IMR-90 (cell line): Measurements from ENCODE around the gene CTNNAL1. TPM values are rescaled to one million over a fixed set of nuclear protein-coding genes. Genes with fewer than 3 reads are reported as not detected.
A peak's percentile ranks its signal among the peaks of the same experiment; 100 is the strongest.

Experiments used
- ATAC-seq: fragments of 200-7000 bp; cut with Tn5 transposase; 2 replicates; pipeline ENCODE4 v1.9.1; 2020; ENCODE audit warnings: low read depth, mild to moderate bottlenecking, moderate library complexity
- BruUV-seq: library from RNA; stranded (reverse); fragments of 400-500 nt; replicated peaks from 2 replicates; lab custom pipeline; 2021; lab: Mats Ljungman, UMichigan
- CTCF ChIA-PET: fragments of 300-600 bp; formaldehyde crosslinking; extraction: SDS; loops from one replicate; lab custom pipeline; 2021; ENCODE audit warnings: antibody characterized with exemption; lab: Yijun Ruan, JAX
- POLR2A ChIA-PET: fragments of 300-600 bp; sonication (Branson Sonifier 250); formaldehyde crosslinking; loops from one replicate; lab custom pipeline; 2022; ENCODE audit warnings: antibody characterized with exemption; ENCODE audit not compliant: unreplicated experiment; lab: Charles Lee
- DNase-seq: peaks from one replicate; pipeline ENCODE4 v3.0.0; 2013
- H2AFZ ChIP-seq: replicated peaks from 2 replicates; pipeline ENCODE3; 2013; ENCODE audit warnings: low read length, mild to moderate bottlenecking; ENCODE audit not compliant: poor library complexity
- H2AK5ac ChIP-seq: 2 replicates; pipeline ENCODE4 v1.6.1; 2013; ENCODE audit warnings: low read depth, low read length, inconsistent platforms
- H2AK9ac ChIP-seq: replicated peaks from 2 replicates; pipeline ENCODE3; 2013; ENCODE audit warnings: mild to moderate bottlenecking, low read depth, low read length, moderate library complexity; ENCODE audit not compliant: poor library complexity
- H2BK120ac ChIP-seq: 2 replicates; pipeline ENCODE4 v1.6.1; 2013; ENCODE audit warnings: low read depth, low read length, inconsistent platforms
- H2BK15ac ChIP-seq: 3 replicates; pipeline ENCODE4 v1.6.1; 2013; ENCODE audit warnings: low read depth, low read length, inconsistent platforms
- H2BK20ac ChIP-seq: 2 replicates; pipeline ENCODE4 v1.6.1; 2013; ENCODE audit warnings: low read depth, mild to moderate bottlenecking, inconsistent platforms, low read length, moderate library complexity
- H2BK5ac ChIP-seq: 2 replicates; pipeline ENCODE4 v1.6.1; 2013; ENCODE audit warnings: mild to moderate bottlenecking, low read depth, low read length, inconsistent platforms; ENCODE audit not compliant: poor library complexity, severe bottlenecking
- H3K14ac ChIP-seq: replicated peaks from 2 replicates; pipeline ENCODE4 v1.6.1; 2013; ENCODE audit warnings: low read depth, low read length, inconsistent platforms
- H3K18ac ChIP-seq: 2 replicates; pipeline ENCODE4 v1.6.1; 2013; ENCODE audit warnings: low read depth, low read length, control low read depth
- H3K23ac ChIP-seq: 2 replicates; pipeline ENCODE4 v1.6.1; 2013; ENCODE audit warnings: low read depth, low read length, inconsistent platforms
- H3K27ac ChIP-seq: 2 replicates; pipeline ENCODE4 v1.5.1; 2013; ENCODE audit warnings: mild to moderate bottlenecking, control low read depth, low read length; ENCODE audit not compliant: insufficient read depth
- H3K27me3 ChIP-seq: 2 replicates; pipeline ENCODE4 v1.6.1; 2013; ENCODE audit warnings: low read length; ENCODE audit not compliant: control insufficient read depth, insufficient read depth
- H3K36me3 ChIP-seq: 2 replicates; pipeline ENCODE4 v1.6.1; 2013; ENCODE audit warnings: low read length, mixed read lengths; ENCODE audit not compliant: control insufficient read depth, insufficient read depth
- H3K4ac ChIP-seq: 2 replicates; pipeline ENCODE4 v1.6.1; 2013; ENCODE audit warnings: low read depth, low read length, inconsistent platforms
- H3K4me1 ChIP-seq: 2 replicates; pipeline ENCODE4 v1.6.1; 2013; ENCODE audit warnings: low read length, mixed read lengths; ENCODE audit not compliant: control insufficient read depth, insufficient read depth
- H3K4me2 ChIP-seq: 2 replicates; pipeline ENCODE4 v1.6.1; 2013; ENCODE audit warnings: low read depth, mild to moderate bottlenecking, control low read depth, low read length, moderate library complexity
- H3K4me3 ChIP-seq: 2 replicates; pipeline ENCODE4 v1.5.1; 2013; ENCODE audit warnings: low read depth, mild to moderate bottlenecking, control low read depth, low read length, moderate library complexity; ENCODE audit not compliant: insufficient read depth
- H3K56ac ChIP-seq: 2 replicates; pipeline ENCODE4 v1.6.1; 2013; ENCODE audit warnings: low read length, inconsistent platforms; ENCODE audit not compliant: insufficient read depth; ENCODE audit errors: extremely low read depth
- H3K79me1 ChIP-seq, 2 experiments: 2 replicates each; pipeline ENCODE4 v1.6.1; 2013; ENCODE audit warnings: low read length in 2 of 2, inconsistent platforms in 1 of 2, low read depth in 1 of 2
- H3K9ac ChIP-seq: 2 replicates; pipeline ENCODE4 v1.6.1; 2013; ENCODE audit warnings: low read depth, low read length, control low read depth
- H3K9me1 ChIP-seq: 2 replicates; pipeline ENCODE4 v1.6.1; 2013; ENCODE audit warnings: low read length, inconsistent platforms; ENCODE audit not compliant: insufficient read depth
- H3K9me3 ChIP-seq: 2 replicates; pipeline ENCODE4 v1.6.1; 2013; ENCODE audit warnings: low read length; ENCODE audit not compliant: control insufficient read depth, insufficient read depth
- H4K20me1 ChIP-seq: 2 replicates; pipeline ENCODE4 v1.6.1; 2013; ENCODE audit warnings: low read length, inconsistent platforms; ENCODE audit not compliant: insufficient read depth
- H4K5ac ChIP-seq: 2 replicates; pipeline ENCODE4 v1.6.1; 2013; ENCODE audit warnings: mild to moderate bottlenecking, low read depth, low read length, control low read depth
- H4K8ac ChIP-seq, 2 experiments: 2 replicates each; pipeline ENCODE4 v1.6.1; 2013; ENCODE audit warnings: low read depth in 2 of 2, low read length in 2 of 2, control low read depth in 1 of 2, inconsistent platforms in 1 of 2
- H4K91ac ChIP-seq: 2 replicates; pipeline ENCODE4 v1.6.1; 2013; ENCODE audit warnings: low read depth, low read length, inconsistent platforms; ENCODE audit not compliant: insufficient read depth
- CEBPB ChIP-seq: IDR thresholded peaks from 2 replicates; pipeline ENCODE4 v1.6.1; 2012; ENCODE audit warnings: low read depth, low read length, improper control_type of control experiment
- CHD1 ChIP-seq: IDR thresholded peaks from 2 replicates; pipeline ENCODE4 v1.6.1; 2012; ENCODE audit warnings: low read depth, low read length, improper control_type of control experiment
- FOS ChIP-seq: fragments of 150-350 bp; IDR thresholded peaks from 2 replicates; pipeline ENCODE4 v1.6.1; 2016; ENCODE audit warnings: low read depth, low read length
- MAFK ChIP-seq: IDR thresholded peaks from 2 replicates; pipeline ENCODE4 v1.6.1; 2012; ENCODE audit warnings: low read depth, low read length, improper control_type of control experiment
- MAZ ChIP-seq: IDR thresholded peaks from 2 replicates; pipeline ENCODE4 v1.6.1; 2012; ENCODE audit warnings: low read depth, mild to moderate bottlenecking, low read length, improper control_type of control experiment, moderate library complexity, borderline replicate concordance
- MXI1 ChIP-seq: IDR thresholded peaks from 2 replicates; pipeline ENCODE4 v1.6.1; 2012; ENCODE audit warnings: low read depth, mild to moderate bottlenecking, low read length, moderate library complexity, borderline replicate concordance
- NFE2L2 ChIP-seq: fragments of 150-350 bp; IDR thresholded peaks from 2 replicates; pipeline ENCODE4 v1.6.1; 2016; ENCODE audit warnings: low read depth, mild to moderate bottlenecking, low read length
- RFX5 ChIP-seq: IDR thresholded peaks from 2 replicates; pipeline ENCODE4 v1.8.0; 2012; ENCODE audit warnings: low read depth, mild to moderate bottlenecking, low read length, moderate library complexity
- SMC3 ChIP-seq: fragments of 150-350 bp; IDR thresholded peaks from 2 replicates; pipeline ENCODE4 v1.6.1; 2016; ENCODE audit warnings: low read depth, mild to moderate bottlenecking, antibody characterized with exemption, low read length, moderate library complexity
- dilution Hi-C: fragments of 300-500 bp; cut with HindIII; formaldehyde crosslinking; loops from one replicate; pipeline ENCODE4 v1.14.3; 2018; ENCODE audit warnings: low sequenced_read_pairs; ENCODE audit not compliant: unreplicated experiment
- in situ Hi-C: fragments of 300-500 bp; cut with MboI; formaldehyde crosslinking; loops from 3 replicates; pipeline ENCODE4 v1.14.3; 2019; ENCODE audit warnings: low sequenced_read_pairs, inconsistent platforms, mixed read lengths
- intact Hi-C: fragments of 100-400 bp; cut with micrococcal nuclease; formaldehyde crosslinking; loops from 2 replicates; pipeline ENCODE4 v1.10.0; 2022
- polyA plus RNA-seq, 3 experiments: library from polyadenylated mRNA; depleted of rRNA; stranded (reverse); fragments of >200 nt; gene quantifications; 2 replicates each; pipeline ENCODE4 v1.2.3, GENCODE V29; 2012; ENCODE audit warnings: low replicate concordance in 1 of 3
- total RNA-seq: library from RNA; depleted of rRNA; stranded (reverse); fragments of >200 nt; gene quantifications from 2 replicates; pipeline ENCODE4 v1.2.3, GENCODE V29; 2012
- TF ChIP-seq, protein P1 (sequence below): conservative IDR thresholded peaks from 2 replicates; pipeline ENCODE4 v1.5.1; 2012; ENCODE audit warnings: mild to moderate bottlenecking, low read depth, low read length, improper control_type of control experiment
- TF ChIP-seq, protein P2 (sequence below): fragments of 150-350 bp; IDR thresholded peaks from 2 replicates; pipeline ENCODE4 v1.6.1; 2016; ENCODE audit warnings: low read depth, mild to moderate bottlenecking, low read length, moderate library complexity, borderline replicate concordance
- TF ChIP-seq, protein P3 (sequence below): fragments of 150-350 bp; IDR thresholded peaks from 2 replicates; pipeline ENCODE4 v1.6.1; 2017; ENCODE audit warnings: mild to moderate bottlenecking, antibody characterized with exemption, low read length, low read depth

Gene CTNNAL1
- total and polyA plus RNA-seq, 2 of the 4 experiments (the other 2 are of a cell fraction) = 72.3 to 131 TPM

- peaks cover 1% of the 10 kb centered on the region; the same call in 1 of the 2 replicates for H3K36me3 ChIP-seq
- 0 out of 2 replicates have a peak overlapping the region, but pooled peaks have one; percentile 2 for H2BK120ac ChIP-seq
- no peaks in the 10 kb centered on the region for H3K27me3 ChIP-seq
- H3K23ac ChIP-seq = no peak overlapping the region; the same call in 1 of the 2 replicates
- H3K4ac ChIP-seq = no peak overlapping the region; the same call in 1 of the 2 replicates
- peaks cover 12 to 56% of the 10 kb centered on the region in 2 experiments for H3K79me1 ChIP-seq
- no peak overlapping the region for H3K56ac ChIP-seq
- 0 out of 3 replicates have a peak overlapping the region, but pooled peaks have one; percentile 6 for H2BK15ac ChIP-seq
- no peak for TF ChIP-seq RFX5
- TF ChIP-seq MXI1 = no peak
- no peak for TF ChIP-seq MAZ
- no peak for TF ChIP-seq SMC3
- TF ChIP-seq, protein P1, sequence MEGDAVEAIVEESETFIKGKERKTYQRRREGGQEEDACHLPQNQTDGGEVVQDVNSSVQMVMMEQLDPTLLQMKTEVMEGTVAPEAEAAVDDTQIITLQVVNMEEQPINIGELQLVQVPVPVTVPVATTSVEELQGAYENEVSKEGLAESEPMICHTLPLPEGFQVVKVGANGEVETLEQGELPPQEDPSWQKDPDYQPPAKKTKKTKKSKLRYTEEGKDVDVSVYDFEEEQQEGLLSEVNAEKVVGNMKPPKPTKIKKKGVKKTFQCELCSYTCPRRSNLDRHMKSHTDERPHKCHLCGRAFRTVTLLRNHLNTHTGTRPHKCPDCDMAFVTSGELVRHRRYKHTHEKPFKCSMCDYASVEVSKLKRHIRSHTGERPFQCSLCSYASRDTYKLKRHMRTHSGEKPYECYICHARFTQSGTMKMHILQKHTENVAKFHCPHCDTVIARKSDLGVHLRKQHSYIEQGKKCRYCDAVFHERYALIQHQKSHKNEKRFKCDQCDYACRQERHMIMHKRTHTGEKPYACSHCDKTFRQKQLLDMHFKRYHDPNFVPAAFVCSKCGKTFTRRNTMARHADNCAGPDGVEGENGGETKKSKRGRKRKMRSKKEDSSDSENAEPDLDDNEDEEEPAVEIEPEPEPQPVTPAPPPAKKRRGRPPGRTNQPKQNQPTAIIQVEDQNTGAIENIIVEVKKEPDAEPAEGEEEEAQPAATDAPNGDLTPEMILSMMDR = no peak
- TF ChIP-seq, protein P2, sequence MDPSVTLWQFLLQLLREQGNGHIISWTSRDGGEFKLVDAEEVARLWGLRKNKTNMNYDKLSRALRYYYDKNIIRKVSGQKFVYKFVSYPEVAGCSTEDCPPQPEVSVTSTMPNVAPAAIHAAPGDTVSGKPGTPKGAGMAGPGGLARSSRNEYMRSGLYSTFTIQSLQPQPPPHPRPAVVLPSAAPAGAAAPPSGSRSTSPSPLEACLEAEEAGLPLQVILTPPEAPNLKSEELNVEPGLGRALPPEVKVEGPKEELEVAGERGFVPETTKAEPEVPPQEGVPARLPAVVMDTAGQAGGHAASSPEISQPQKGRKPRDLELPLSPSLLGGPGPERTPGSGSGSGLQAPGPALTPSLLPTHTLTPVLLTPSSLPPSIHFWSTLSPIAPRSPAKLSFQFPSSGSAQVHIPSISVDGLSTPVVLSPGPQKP = no peak
- TF ChIP-seq FOS = no peak
- TF ChIP-seq, protein P3, sequence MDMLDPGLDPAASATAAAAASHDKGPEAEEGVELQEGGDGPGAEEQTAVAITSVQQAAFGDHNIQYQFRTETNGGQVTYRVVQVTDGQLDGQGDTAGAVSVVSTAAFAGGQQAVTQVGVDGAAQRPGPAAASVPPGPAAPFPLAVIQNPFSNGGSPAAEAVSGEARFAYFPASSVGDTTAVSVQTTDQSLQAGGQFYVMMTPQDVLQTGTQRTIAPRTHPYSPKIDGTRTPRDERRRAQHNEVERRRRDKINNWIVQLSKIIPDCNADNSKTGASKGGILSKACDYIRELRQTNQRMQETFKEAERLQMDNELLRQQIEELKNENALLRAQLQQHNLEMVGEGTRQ = no peak
- TF ChIP-seq CHD1 = no peak
- TF ChIP-seq MAFK = no peak
- TF ChIP-seq NFE2L2 = no peak
- TF ChIP-seq CEBPB = no peak
- no peak overlapping the region for H2AK9ac ChIP-seq
- no peak overlapping the region for H3K9ac ChIP-seq
- intact Hi-C loops = loop anchor here (1.0 to 5.0 kb wide), 2 partner anchors 108 to 311 kb away; partner anchors contain the start of genes EPB41L4B and TMEM245
- H3K9me1 ChIP-seq = peaks cover 5% of the 10 kb centered on the region
- H3K14ac ChIP-seq = peak overlapping the region; percentile 35; the same call in 1 of the 2 replicates
- H3K27ac ChIP-seq = peak overlapping the region; percentile 32; the same call in 1 of the 2 replicates
- peaks cover 18% of the 10 kb centered on the region for H4K20me1 ChIP-seq
- H3K4me2 ChIP-seq = peak overlapping the region; percentile 75
- ChIA-PET CTCF (no interaction called here), POLR2A (interaction anchor here (0.5 kb wide), 1 partner anchor 62 kb away, joined by 8 read pairs; no protein-coding TSS in a partner anchor)
- peak overlapping the region; percentile 58 for H3K18ac ChIP-seq
- peak overlapping the region; percentile 95 for H2BK5ac ChIP-seq
- H3K4me1 ChIP-seq = peaks cover 12% of the 10 kb centered on the region
- no TSS peak for BruUV-seq
- no peak for DNase-seq
- H2AFZ ChIP-seq = no peak overlapping the region
- H4K5ac ChIP-seq = no peak overlapping the region
- H4K91ac ChIP-seq = no peak overlapping the region; the same call in 1 of the 2 replicates
- no peak overlapping the region for H2AK5ac ChIP-seq
- no peaks in the 10 kb centered on the region for H3K9me3 ChIP-seq
- dilution Hi-C loops = no loop called here
- H2BK20ac ChIP-seq = no peak overlapping the region
- in situ Hi-C loops = no loop called here
- H3K4me3 ChIP-seq = no peak overlapping the region
- no peak for ATAC-seq
- H4K8ac ChIP-seq = no peak overlapping the region
Measured at GRCh38 chr9:109011231-109011671, 2.0 kb downstream of the CTNNAL1 start.
